ENCODE measurements around the gene PRR9. TPM values are rescaled to one million over a fixed set of nuclear protein-coding genes. Genes with fewer than 3 reads are reported as not detected.
A peak's percentile ranks its signal among the peaks of the same experiment; 100 is the strongest.
"Not testable (repeated sequence)": the region's sequence is repeated elsewhere in the genome, so short reads cannot be mapped to it uniquely, and the experiment has no call there.

Gene PRR9
- total RNA-seq, 1 donor from 2014 or later: 8.2 TPM

DNA sequence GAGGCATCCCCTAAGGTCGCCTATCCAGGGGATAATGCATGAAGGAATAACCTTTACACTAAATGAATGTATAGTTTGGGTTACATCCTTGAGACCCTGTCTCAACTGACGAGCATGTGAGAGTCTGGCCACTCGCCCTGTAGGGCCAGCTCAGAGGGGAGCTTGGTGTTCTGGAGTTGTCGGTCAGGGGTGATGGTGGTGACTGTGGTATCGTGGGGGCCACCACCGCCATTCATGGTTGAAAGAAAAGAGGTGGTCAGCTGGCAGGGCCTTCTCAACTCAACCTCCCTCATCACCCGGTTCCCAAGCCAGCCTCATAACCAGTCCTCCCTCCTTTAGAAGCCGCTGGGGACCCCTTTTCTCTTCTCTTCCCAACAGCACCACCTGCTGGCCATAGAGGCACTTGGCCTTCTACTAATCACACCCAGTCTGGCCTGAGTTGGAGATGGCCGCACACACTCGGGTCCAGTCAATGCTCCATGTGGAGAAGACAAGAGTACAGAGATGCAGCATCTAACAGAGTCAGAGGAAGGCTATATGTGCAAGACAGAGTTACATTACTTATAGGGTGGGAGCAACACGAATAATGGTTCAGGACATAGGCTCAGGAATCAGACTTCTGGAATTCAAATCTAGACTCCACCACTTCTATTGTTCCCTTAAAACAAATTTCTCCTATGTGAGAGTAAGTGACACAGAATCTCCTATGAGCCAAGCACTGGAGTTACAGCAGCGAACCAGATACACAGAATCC lies 11.9 kb downstream of the PRR9 start:
- not testable (repeated sequence) for DNase-seq (ENCODE audit: low spot score)

DNA sequence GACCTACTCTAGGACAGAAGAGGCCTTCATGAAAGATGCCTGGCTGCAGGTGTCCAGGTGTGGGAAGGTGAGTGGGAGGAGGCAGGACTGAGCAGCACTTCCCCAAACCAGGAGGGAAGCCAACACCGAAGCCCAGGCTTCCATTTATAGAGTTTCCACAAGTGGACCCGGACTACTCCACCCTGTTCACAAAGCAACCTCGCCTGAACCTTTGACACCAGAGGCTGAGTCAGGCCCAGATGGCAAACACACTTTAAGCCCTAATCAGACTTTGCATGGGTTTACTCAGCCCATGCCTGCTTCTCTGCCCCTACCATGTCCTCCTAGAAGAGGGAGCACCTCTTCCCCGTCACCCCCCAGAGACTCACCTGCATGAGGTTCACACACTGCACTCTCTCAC lies 14.0 kb downstream of the PRR9 start:
- DNase-seq (ENCODE audit: low spot score): no peak

DNA sequence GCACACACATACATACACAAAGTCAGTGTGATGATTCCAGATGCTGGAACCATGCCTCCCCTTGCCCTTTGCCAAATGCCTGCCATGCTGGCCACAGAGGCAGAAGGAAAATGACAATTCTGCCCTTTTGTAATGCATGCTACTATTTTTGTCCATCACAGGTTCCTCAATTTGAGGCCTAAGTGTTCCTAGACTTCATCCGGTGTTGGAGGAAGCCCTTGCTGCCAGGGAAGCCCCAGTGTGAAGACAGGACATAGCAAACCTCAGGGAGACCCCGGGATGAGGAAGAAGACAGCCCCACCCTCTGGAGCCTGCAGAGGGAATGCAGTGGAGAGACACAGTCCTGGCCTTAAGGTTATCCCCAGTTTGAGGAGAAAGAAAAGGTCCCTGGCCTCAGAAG lies 14.4 kb downstream of the PRR9 start:
- peak; percentile 7 for DNase-seq (ENCODE audit: low spot score)

DNA sequence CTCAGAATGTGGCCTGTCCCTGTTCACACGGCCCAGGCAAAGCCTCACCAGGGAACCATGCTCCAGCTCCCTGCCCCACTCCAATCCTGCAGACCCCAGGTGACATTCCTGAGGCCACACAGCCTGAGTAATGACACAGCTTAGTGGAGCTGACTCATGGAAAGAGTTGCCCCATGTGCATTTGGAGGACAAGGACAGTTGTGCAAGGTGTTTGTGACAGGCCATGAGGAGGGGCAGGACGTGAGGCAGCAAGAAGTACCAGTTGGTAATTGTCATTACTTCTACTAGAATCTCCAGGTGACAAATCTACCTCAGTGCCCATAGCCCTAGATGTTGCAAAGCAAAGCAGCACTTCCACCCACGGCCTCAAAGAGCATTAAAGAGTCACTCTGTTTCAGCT lies 15.2 kb downstream of the PRR9 start:
- DNase-seq (ENCODE audit: low spot score): no peak

DNA sequence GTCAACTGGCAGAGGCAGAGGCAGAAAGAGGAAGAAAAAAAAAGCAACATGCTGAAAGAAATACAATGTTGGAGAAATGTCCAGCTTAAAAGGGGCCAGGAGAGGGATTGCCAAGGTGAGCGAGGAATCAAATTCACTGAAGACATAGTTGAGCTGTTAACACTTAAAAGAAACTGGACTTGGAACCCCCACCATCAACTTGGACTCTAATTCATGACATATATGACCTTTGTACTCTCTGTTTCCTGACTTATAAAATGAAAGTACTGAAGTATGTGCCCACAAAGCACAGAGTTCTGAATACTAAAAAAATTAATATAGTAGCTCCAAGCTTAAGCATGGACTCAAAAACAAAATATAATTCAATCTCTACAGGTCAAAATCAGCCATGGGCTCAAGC lies 16.1 kb downstream of the PRR9 start:
- DNase-seq (ENCODE audit: low spot score): no peak

DNA sequence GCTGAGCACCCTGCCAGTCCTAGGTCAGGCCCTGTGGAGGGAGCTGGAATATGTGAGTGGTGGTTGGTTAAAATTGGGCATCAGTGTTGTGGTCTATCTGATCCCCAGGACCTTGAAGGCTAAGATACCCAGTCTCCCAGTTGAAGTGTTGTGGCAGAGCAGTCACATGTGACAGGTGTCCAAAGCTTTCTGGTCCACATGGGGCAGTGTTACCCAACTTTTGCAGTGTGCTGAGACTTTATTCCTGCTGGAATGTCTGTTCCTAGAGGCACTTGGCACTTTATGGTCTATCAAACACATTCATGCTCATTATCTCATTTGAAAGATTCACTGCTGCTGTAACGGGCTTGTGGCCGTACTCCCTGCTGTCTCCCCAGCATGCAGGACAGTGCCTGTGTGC lies 21.1 kb downstream of the PRR9 start:
- DNase-seq (ENCODE audit: low spot score): no peak

DNA sequence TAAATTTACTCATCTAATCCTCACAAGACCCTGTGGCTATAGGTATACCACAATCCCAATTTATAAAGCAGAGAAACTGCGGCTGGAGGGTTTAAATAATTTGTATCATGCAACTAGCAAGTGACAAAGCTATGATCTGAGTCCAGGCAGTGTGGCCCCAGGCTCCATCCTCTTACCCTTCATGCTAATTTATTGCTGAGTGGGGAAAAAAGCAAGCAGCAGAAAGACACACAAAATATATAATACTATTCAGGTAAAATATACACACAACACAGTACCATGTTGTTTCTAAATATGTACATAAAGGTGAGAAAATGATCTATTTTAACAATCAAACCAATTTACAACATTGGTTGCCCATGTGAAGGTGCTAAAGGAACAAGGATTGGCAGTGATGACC lies 24.8 kb downstream of the PRR9 start:
- DNase-seq (ENCODE audit: low spot score): no peak

DNA sequence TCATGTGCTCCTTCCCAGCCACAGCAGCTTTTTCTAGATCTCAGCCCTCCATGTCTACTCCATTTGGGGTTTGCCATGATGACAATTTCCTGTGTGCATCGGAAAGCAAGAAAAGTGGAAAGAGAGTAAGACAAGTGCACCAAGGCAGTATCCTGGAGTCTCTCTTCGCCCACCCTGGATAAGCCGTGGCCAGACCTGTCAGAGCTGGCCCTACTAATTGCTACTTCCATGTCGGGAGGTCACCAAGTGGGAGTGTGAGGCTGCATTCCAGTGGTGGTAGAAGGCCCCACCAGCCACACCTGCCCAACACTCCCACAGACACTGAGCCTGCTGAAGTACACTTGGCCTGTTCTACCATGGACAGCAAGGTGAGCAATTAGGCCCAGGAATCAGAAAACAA lies 28.1 kb downstream of the PRR9 start:
- no peak for DNase-seq (ENCODE audit: low spot score)

DNA sequence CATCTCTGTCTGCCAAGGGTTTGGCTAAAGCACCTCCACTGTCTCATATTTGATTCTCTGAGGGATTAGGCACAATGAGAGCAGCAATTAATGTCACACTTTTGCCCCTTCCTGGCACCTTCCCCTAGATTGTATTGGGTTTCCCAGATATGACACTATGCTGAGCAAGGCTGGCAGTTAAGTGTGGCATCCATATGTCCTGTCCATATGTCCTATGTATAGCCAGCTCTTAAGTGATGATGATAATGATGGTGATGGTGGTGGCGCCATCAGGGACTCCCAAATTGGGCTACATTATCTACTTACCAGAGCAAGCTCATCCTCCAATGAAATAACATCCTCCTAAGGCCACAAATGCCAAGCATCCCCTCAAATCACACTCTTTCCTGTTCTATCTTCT lies 28.6 kb downstream of the PRR9 start:
- DNase-seq (ENCODE audit: low spot score): no peak

DNA sequence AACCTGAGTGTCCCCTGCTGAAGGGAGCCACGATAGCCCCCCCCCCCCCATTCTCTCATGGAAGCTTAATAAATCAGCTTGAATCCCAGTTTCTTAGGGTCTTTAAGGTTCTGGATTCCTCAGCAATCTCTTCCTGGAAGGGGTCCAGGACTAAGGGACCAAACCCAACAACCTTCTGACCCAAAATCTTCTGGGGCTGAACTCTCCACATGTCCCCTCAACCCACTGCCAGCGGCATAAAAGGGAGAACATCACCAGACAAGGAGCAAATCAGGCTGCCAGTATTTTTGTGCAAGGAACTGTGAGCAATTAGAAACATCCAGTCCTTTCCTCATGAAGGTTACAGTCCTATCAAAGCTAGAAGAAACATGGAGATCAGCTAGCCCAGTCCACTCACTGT lies 29.4 kb downstream of the PRR9 start:
- no peak for DNase-seq (ENCODE audit: low spot score)

DNA sequence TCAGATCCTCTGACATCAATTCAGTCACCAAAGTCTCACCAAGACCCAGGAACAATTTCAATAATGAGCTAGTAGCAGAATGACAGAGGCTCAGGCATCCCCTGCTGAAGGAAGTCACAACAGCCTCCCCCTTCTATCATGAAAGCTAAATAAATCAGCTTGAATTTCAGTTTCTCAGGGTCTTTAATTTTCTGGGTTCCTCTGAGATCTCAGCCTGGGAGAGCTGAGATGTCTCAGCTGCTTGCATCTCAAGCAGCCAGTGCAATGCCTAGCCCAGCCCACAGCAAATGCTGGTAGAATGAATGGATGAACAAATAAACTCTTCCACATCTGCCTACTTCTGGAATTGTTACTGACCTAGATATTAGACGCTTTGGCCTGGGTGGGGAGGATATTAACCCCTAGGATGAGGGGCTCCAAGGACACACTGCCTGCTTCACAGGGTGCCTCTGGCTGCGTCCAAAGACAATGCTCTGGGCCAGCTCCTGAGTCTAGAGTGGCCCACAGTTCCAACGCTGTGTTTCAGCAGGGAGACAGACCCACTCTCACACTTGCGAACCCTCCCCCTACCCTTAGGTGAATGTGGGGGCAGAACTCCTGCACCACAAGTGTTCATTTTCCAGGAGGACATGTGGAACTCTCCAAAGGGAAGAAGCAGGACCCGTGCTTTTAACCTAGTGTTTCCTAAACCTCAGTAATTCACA lies 30.9 kb downstream of the PRR9 start:
- no peak for DNase-seq (ENCODE audit: low spot score)

DNA sequence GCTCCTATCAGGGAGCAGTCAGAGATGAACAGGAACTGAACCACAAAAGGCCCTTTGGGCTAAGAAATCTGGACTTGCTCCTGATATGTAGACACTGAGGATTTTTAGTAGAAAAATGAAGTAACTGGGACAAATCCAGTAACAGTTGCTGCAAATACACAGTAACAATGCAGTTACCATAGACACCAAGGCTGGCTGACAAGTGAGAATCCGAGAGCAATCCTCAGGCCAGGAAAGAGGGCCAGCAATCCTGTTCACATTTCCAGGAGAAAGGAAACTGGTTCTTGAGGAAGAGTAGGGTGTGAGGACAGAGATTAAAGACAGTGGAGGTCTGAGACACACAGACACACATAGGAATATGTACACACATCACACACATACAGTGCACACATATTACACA lies 32.8 kb downstream of the PRR9 start:
- DNase-seq (ENCODE audit: low spot score): no peak

DNA sequence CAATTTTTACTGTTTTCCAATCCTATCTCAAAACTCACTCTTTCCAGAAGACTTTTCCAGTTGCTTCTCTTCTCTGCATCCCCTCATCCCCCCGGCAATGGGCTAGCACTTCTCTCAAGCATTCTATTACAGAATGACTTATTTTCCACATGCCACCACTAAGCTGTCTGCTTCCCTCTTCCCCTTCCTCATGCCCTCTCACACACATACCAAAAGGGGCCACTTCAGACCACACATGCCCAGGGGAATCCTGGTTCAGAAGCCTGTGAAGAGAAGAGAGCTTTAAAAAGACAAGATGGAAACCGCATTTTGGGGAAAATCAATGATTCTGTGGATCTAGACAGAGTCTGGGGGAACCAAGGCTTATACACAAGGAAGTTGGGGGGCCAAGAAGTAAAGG lies 33.7 kb downstream of the PRR9 start:
- DNase-seq (ENCODE audit: low spot score): no peak

DNA sequence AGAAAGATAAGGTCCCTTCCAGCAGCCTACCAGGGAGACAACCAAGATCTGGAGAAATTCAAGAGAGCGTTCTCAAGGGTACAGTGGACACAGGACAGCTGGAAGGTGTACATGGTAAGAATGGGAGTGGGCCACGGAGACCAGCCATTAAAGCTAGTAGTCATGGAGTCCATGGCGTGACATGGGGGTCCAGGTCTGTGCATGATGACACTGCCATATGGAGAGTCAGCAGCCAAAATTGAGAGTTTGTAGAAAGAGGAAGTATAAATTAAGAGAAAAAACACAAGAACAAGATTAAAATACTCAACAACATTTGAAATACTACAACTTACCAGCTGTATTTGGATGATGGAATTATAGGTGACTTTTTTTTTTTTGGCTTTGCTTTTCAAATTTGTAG lies 34.2 kb downstream of the PRR9 start:
- no peak for DNase-seq (ENCODE audit: low spot score)

DNA sequence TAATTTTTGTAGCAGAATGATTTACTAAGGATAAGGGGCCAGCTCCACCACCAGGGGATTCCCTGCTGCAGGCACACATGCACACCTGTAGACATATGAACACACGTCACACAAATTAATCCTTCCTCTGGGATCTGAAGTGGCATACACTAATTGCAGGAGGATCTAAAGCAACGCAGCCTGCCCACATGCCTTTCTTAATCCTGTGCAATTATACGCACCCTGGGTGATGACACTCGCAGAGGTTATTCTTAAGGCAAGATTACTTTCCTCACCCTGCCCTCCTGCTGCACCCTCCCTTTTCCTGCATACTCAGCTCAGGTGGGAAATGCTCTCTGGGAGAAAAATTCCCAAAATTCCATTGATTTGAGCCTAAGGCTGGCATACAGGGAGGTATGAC lies 34.6 kb downstream of the PRR9 start:
- no peak for DNase-seq (ENCODE audit: low spot score)

DNA sequence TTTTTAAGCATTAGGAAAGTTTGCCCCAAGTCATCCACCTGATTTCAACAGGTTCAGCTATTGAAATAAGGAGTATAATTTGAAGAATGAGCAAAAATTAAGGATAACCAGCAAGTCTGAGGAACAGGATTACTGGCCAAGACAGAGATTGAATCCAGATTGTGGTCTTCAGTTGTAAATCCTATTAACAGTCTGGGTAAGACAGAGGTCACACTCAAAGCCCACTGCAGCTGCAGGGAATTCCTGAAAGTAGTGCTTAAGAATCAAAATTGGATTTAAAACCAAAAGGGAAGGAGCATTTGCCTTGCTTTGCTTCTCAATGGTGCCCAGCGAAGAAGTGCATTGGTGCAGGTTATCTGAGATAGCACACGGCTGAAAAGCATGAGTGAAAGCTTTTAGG lies 35.7 kb downstream of the PRR9 start:
- no peak for DNase-seq (ENCODE audit: low spot score)

DNA sequence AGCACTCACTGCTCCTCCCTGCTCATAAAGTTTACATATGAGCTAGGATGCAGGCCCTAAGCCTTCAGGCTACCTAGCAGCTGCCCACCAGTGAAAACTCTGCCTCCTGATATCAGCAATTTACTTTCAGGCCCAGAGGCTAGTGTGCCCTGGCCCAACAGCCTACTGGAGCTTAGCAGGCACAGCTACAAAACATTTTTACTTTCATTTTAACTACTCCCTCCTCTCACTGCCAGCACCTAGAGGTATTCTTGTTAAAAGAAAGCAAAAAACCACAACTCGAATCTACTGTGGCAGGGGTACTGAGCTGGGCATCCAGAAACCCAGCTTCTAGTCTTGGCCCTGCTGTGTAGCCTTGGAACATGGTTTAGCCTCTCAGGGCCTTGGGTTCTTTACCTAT lies 36.3 kb downstream of the PRR9 start:
- no peak for DNase-seq (ENCODE audit: low spot score)

DNA sequence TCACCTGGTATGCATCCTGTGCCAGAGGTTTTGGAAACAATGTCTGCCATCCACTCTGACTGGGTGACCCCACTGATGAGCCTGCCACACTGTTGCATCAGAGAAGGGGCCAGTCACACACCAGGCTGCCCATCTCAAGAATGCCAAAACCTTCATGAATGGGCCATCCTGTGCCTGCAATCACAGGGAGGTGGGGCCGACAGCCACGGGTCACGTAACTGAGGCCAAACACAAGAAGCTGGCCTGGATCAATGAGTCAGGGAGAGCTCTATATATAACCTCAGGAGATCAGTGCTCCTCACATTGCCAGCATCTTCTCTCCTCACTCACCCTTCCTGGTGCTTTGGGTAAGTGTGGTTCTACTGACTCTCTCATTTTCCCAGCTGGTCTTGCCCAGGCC lies 42.0 kb downstream of the PRR9 start, which contains the start of gene LORICRIN:
TSS of gene LORICRIN (plus strand) at position 301 of the 400 bp plus-strand sequence. CDS start 1,263 bp downstream, outside the sequence.
- DNase-seq (ENCODE audit: low spot score): no peak

DNA sequence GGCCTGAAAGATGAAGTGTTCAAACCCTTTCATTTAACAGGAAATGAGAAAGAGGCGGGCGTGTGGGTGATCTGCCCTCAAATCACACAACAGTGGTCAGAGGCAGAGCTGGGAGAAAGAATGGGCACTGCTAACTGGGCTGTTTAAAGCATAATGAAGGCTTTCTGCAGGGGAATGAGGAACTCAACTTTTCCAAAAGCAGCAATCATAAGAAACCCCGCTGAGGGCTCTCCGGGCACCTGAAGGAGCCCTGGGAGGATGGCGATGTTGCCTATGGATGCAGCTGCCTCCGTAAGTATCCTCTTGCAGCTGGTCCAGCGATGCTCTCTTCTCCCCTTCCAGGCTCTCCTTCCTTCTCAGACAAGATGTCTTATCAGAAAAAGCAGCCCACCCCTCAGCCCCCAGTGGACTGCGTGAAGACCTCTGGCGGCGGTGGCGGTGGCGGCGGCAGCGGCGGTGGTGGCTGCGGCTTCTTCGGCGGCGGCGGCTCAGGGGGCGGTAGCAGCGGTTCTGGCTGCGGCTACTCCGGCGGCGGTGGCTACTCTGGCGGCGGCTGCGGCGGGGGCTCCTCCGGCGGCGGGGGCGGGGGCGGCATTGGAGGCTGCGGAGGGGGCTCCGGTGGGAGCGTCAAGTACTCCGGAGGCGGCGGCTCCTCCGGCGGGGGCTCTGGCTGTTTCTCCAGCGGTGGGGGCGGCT lies 43.3 kb downstream of the PRR9 start:
- peak; percentile 14 for DNase-seq (ENCODE audit: low spot score)

DNA sequence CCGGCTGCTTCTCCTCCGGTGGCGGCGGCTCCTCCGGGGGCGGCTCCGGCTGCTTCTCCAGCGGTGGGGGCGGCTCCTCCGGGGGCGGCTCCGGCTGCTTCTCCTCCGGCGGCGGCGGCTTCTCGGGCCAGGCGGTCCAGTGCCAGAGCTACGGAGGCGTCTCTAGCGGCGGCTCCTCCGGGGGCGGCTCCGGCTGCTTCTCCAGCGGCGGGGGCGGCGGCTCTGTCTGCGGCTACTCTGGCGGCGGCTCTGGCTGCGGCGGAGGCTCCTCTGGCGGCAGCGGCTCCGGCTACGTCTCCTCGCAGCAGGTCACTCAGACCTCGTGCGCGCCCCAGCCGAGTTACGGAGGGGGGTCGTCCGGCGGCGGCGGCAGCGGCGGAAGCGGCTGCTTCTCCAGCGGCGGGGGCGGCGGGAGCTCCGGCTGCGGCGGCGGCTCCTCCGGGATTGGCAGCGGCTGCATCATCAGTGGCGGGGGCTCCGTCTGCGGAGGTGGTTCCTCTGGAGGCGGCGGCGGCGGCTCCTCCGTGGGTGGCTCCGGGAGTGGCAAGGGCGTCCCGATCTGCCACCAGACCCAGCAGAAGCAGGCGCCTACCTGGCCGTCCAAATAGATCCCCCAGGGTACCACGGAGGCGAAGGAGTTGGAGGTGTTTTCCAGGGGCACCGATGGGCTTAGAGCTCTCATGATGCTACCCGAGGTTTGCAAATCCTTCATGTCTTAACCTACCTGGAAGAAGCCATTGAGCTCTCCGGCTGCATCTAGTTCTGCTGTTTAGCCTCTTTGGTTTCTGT lies 44.1 kb downstream of the PRR9 start:
- peak; percentile 36 for DNase-seq (ENCODE audit: low spot score)

DNA sequence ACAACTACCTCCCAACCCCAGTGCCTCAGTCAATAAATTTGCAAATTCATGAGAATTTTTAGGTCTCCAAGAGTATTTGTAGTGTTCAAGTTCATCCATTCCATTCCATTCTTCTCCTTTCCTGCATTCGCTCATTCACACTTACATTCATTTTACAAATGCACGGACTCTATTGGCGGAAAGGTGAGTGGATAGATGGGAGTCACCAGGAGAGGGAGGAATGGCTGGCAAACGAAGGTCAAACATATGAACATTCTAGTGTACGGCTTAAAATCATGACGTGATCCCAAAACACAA lies 44.6 kb downstream of the PRR9 start:
- no peak for DNase-seq (ENCODE audit: low spot score)
